ENCODE results near the gene SLC29A4.
"Not testable (repeated sequence)": the region's sequence is repeated elsewhere in the genome, so short reads cannot be mapped to it uniquely, and the experiment has no call there.

Gene SLC29A4

GRCh38 chr7:5300366-5300765 is 17.6 kb downstream of the SLC29A4 start:
- no peak for DNase-seq

GRCh38 chr7:5302577-5302976 is 19.8 kb downstream of the SLC29A4 start:
- no peak for DNase-seq

GRCh38 chr7:5303061-5303460 is 20.3 kb downstream of the SLC29A4 start:
- no peak for DNase-seq

GRCh38 chr7:5303591-5304505 is 21.1 kb downstream of the SLC29A4 start:
- no peak for DNase-seq

- DNase-seq, result not testable (repeated sequence)
Measured at GRCh38 chr7:5305050-5305449, 22.3 kb downstream of the SLC29A4 start.

GRCh38 chr7:5307221-5308142 is 24.7 kb downstream of the SLC29A4 start:
- not testable (repeated sequence) for DNase-seq

- DNase-seq, result no peak
Measured at GRCh38 chr7:5309146-5309545, 26.4 kb downstream of the SLC29A4 start.

GRCh38 chr7:5310822-5311405 is 28.2 kb downstream of the SLC29A4 start:
- DNase-seq, result no peak

- DNase-seq, result not testable (repeated sequence)
Measured at GRCh38 chr7:5312276-5313070, 29.7 kb downstream of the SLC29A4 start.

- not testable (repeated sequence) for DNase-seq
Measured at GRCh38 chr7:5313076-5313885, 30.5 kb downstream of the SLC29A4 start.

- DNase-seq, result no peak
Measured at GRCh38 chr7:5314864-5315263, 32.1 kb downstream of the SLC29A4 start.

- no peak for DNase-seq
Measured at GRCh38 chr7:5315761-5316160, 33.0 kb downstream of the SLC29A4 start.

- DNase-seq, result not testable (repeated sequence)
Measured at GRCh38 chr7:5318613-5319012, 35.9 kb downstream of the SLC29A4 start.

- no peak for DNase-seq
Measured at GRCh38 chr7:5320391-5320790, 37.6 kb downstream of the SLC29A4 start.

- no peak for DNase-seq
Measured at GRCh38 chr7:5320802-5321396, 38.2 kb downstream of the SLC29A4 start.

GRCh38 chr7:5322621-5323410 is 40.1 kb downstream of the SLC29A4 start:
- DNase-seq, result no peak

GRCh38 chr7:5323800-5324781 is 41.3 kb downstream of the SLC29A4 start:
- not testable (repeated sequence) for DNase-seq

- no peak for DNase-seq
Measured at GRCh38 chr7:5324961-5325360, 42.2 kb downstream of the SLC29A4 start.

- DNase-seq, result no peak
Measured at GRCh38 chr7:5330288-5330687, 47.5 kb downstream of the SLC29A4 start.
